ENCODE data around the gene CMIP.
"Not testable (repeated sequence)": the region's sequence is repeated elsewhere in the genome, so short reads cannot be mapped to it uniquely, and the experiment has no call there.

Gene CMIP

DNA sequence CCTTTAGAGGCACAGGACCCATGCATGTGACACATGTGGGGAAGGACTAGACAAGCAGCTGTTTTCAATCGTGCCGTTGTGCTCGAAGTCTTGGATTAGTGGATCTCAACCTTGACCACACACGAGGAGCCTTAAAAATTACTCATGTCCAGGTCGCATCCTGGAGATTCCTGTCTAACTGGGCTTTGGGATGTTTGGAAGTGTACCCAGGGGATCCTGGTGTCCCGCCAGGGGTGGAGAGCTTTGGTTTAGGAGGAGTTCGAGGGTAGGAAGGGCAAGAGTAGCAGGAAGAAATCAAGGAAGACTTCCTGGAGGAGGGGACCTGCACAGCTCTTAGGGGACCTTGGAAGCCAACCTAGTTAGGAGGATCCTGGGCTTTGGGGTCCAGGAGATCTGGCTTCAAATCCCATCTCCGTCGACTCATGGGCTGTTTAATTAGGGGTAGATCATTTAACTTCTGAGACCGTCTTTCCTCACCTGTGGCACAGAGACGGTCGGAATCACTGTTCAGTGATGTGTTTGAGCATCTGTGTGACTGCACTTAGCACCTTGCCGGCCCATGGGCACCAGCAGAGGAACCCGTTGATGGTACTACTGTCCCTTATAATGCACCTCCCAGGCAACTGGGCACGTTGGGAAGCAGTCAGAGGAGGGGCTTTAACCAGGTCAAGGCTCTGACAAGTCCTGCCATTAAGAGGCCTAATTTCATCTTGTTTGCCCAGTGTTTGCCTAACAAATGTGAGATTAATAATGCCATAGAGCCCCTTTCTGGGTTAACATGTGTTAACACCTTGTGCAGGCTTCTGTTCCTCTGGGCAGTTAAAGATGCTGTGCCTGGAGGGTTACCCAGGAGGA, 232.5 kb downstream of the CMIP start:
- no peak for DNase-seq (ENCODE audit: low read depth in 2 of 2, low spot score in 1 of 2)

DNA sequence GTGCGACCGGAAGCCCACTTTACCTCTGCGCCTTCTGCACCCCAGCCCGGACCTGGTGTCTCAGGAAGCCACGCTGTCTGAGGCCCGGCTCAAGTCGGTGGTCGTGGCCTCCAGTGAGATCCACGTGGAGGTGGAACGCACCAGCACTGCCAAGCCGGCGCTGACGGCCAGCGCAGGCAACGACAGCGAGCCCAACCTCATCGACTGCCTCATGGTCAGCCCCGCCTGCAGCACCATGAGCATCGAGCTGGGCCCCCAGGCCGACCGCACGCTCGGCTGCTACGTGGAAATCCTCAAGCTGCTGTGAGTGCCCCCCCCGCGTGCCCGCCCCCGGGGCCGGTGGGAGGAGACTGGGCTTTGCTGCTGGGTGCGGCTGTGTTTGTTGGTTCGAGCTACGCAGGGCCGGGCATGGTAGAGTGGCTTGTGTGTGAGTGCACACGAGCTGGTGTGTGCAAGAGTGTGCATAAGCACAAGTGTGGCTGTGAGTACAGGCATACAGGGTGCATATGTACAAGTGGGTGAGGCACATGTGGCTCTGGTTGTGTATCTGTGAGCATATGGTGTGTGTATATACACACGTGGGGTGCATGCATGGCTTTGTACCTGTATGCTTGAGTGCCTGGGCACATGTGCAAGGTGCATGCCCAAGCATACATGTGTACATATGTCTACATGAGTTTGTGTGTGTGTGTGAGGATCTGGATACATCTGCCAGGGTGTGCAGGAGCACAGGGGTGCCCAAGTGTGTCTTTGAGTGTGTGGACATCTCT, 233.9 kb downstream of the CMIP start:
- DNase-seq (ENCODE audit: low read depth in 2 of 2, low spot score in 1 of 2) = no peak

DNA sequence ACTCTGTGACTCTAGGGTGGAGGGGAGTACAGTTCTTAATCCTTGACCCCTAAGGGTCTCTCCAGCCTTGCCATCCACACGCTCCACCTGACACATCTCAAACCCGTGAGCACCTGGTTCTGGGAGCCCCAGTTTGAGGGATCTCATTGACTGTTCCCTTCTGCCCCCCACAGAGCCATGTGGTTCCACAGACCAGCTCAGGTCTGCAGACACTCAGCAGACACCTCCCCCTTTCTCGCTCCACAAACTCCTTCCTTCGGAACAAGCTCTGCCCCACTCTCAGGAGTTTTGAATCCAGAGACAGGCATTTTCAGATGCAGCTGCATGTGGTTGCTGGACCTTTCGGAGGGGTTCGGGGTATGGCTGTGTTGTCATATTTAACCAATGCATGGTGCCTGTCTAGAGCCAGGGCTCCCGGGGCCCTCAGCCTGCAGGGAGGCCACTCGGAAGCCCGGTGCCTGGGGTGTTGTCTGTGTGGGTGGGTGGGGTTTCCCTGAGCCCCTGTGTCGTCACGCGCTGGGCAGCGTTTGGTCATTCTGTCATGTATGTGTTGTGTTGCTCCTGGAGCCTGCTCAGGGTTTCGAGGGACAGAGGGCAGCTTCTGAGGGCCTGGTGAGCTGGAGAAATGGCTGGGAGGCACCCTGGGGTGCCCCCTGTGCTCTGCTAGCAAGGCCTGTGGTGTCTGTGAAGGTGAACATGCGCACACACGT, 235.3 kb downstream of the CMIP start:
- no peak for DNase-seq (ENCODE audit: low read depth in 2 of 2, low spot score in 1 of 2)

DNA sequence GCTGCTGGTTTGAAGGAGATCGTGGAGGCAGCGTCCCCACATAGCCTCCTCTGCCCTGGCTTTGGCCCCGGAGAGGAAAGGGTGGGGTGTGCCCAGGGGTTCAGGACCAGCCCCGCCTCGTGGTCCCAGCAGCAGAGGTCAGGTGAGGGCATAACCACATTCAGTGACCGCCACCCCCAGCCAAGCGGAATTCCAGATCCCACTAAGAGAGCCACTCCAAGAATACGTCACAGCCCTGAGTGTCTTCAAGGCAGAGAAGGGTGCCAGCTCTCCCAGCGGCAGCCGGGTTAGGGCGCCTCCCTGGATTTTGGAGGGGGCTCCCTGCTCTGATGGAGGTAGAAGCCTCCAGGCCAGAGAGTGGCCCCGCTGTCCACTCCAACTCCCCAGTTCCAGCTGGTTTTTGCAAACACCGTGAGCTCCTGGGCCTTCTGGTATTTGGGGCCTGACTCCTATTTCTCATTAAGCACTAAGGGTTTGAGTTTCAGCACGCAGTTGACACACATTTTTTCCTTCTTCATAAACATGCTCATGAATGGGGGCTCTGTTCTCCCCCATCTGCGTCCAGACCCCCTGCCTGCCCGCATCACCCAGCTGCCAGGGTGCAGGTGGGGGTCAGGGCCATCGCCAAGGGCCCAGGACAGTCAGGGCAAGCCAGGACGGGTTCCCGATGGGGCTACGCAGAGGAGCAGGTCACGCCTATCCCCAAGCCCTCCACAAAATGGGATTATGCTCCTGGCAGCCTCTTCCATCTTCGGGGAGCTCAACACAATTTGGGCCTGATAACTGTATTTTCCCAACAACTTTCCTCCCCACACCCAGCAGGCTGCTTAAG, 236.1 kb downstream of the CMIP start:
- DNase-seq (ENCODE audit: low read depth in 2 of 2, low spot score in 1 of 2) = no peak

DNA sequence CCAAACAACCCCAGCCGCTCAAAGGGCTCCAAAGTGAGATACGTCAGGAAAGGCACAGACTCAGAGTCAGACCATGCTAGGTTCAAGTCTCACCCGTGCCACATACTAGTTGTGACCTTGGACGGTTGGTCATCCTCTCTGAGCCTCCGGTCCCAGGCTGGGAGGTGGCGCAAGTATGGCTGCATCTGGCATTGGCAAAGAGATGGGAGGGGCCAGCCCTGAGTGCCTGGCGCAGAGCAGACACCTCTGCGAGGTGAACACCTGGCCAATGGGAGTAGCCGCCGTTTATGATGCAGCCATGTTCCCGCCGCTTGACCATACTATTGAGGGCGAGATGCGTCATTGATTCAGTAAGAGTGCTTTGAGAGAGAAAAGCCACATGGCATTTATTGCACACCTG, 236.7 kb downstream of the CMIP start:
- no peak for DNase-seq (ENCODE audit: low read depth in 2 of 2, low spot score in 1 of 2)

DNA sequence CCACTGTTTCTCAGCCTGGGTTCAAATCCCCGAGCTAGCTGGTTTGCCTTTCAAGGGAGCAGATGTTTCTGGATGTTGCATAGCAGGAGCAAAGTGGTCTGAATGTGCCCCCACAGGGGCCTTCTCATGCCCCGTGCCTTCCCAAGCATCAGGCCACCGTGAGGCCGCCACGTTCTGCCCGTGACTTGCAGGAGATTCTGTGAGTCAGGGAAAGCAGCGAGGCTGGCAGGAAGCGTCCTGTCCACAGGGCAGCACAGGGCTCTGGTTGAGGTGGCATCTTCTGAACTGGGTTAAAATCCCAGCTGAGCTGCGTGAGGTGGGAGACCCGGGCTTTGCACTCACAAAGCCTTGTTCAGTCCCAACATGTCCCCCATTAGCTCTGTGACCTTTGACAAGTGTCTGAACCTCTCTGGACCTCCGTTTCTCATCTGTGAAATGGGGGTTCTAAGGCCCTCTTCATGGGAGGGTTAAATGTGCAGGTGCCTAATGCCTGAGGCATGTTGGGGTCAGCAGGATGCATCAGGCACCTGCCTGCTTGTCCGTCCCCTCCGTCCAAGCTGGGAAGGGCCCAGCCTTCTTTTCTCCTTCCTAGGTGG, 239.7 kb downstream of the CMIP start:
- DNase-seq (ENCODE audit: low read depth in 2 of 2, low spot score in 1 of 2) = no peak

DNA sequence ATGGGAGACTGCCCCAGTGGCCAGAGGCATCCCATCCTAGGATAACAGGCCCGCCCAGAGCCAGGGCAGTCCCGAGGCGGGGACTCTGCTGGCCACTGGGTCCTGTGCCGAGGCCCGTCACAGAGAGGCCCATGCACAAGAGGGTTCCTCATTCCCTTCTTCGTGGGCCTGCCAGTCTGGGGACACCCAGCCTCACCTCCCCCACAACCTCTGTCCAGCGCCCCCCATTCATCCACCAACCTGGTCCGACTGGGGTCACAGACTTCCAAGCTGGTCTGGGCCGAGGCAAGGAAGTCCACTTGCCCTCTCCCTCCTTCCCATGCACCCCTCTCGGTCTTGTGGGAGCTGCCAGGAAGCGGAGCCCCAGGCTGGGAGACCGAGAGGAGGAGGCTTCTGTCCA, 240.3 kb downstream of the CMIP start:
- no peak for DNase-seq (ENCODE audit: low read depth in 2 of 2, low spot score in 1 of 2)

DNA sequence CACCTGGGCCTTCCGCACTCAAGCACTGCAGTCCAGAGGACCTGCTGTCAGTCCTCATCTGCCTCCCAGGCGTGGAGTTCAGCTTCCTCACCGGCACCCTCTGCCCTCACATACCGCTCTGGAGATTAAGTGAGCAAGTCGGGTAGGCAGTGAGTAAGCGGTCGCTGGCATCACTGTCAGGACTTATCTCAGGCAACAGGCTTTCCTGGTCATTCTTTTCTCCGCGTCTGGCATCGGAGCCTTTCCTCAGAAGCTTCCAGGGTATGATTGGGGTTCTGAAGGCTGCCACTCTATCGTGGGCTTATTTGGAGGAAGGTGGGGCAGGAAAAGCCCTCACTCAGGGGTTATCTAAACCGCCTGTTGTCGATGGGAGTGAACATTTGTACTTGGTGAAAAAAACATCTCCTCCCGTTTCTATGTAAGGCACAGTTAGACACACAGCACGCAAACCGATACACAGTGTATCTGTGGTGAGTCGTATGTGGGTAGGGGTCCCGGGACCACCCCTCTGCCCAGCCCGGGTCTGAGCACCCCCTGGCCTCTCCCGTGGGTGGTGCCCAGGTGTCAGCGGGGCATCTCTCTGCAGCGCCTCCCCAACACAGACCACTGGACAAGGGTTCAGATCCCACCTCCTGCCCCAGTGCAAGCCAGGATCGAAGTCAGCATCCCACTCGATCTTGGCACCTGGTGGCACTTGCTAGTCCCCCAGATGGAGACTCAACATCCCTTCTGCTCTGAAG, 242.0 kb downstream of the CMIP start:
- DNase-seq (ENCODE audit: low read depth in 2 of 2, low spot score in 1 of 2) = no peak

DNA sequence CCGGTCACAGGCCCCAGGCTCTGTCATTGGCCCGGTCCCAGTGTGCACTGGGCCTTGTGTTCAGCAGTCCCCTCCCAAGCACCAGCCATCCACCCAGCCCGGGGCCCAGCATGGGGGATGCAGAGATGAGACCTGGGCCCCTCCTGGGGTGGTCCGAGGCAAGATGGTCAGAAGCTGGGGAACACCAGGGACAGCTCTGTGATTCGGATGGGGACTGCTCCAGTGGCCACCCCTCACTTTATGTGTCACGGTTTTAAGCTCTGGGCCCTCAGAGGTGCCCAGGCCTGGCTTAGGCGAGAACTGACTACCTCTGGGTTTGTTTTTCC, 242.5 kb downstream of the CMIP start:
- DNase-seq (ENCODE audit: low read depth in 2 of 2, low spot score in 1 of 2) = no peak

DNA sequence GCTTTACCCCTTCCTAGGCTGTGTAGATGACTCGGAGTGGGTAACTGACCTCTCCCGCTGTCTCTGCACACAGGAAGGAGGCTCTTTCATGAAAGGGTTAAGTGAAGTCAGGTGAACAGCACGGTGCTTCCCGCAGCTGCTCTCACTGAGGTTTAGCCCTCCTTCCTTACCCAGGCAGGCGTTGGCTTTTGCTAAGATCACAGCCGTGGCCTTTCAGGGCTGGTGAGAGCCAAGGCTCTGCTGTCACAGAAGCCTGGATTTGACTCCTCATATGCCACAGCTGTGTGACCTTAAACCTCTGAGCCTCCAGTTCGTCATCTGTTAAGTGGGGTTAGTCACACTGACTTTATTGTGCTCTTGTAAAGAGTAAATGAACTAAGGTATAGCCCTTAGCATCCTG, 243.6 kb downstream of the CMIP start:
- no peak for DNase-seq (ENCODE audit: low read depth in 2 of 2, low spot score in 1 of 2)

DNA sequence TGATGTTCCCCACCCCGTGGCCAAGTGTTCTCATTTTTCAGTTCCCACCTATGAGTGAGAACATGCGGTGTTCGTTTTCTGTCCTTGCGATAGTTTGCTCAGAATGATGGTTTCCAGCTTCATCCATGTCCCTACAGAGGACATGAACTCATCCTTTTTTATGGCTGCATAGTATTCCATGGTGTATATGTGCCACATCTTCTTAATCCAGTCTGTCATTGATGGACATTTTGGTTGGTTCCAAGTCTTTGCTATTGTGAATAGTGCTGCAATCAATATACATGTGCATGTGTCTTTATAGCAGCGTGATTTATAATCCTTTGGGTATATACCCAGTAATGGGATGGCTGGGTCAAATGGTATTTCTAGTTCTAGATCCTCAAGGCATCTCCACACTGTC, 244.2 kb downstream of the CMIP start:
- DNase-seq (ENCODE audit: low read depth in 2 of 2, low spot score in 1 of 2) = not testable (repeated sequence)

DNA sequence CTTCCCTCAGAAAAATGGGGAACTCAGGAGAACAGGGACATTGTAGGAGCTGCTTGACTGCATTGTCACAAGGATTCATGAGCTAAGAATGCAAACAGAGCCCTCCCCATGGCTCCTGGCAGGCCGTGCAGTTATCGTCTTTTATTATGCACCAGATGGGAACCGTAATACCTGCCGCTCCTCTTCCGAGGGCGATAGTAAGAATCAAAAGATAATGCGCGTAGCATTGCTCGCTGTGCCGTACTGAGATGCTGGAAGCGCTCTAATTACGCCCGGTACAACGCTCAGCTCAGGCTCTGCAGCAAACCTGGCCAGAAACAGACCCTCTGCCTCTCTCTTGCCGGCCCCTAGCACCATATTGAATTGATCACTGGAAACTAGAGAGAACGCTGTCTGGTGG, 247.4 kb downstream of the CMIP start:
- no peak for DNase-seq (ENCODE audit: low read depth in 2 of 2, low spot score in 1 of 2)

DNA sequence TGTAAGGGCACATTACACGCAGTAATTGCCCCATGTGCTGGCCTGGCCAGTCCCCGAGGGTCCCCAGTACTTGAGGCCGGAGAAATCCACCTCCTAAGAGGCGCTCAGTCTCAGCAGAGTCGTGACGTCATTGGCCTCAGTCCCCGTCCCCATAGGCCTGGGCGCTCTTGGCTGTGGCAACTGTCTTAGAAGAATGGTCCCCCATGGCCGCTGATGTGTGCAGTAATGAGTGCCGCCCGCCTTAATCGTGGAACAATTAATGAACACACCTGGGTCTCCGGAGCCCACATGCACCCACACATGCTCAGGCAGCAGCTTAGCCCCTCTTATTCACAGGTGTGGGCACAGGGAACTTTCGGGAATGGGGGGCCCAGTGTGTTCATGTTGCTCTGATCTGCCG, 248.0 kb downstream of the CMIP start:
- no peak for DNase-seq (ENCODE audit: low read depth in 2 of 2, low spot score in 1 of 2)

DNA sequence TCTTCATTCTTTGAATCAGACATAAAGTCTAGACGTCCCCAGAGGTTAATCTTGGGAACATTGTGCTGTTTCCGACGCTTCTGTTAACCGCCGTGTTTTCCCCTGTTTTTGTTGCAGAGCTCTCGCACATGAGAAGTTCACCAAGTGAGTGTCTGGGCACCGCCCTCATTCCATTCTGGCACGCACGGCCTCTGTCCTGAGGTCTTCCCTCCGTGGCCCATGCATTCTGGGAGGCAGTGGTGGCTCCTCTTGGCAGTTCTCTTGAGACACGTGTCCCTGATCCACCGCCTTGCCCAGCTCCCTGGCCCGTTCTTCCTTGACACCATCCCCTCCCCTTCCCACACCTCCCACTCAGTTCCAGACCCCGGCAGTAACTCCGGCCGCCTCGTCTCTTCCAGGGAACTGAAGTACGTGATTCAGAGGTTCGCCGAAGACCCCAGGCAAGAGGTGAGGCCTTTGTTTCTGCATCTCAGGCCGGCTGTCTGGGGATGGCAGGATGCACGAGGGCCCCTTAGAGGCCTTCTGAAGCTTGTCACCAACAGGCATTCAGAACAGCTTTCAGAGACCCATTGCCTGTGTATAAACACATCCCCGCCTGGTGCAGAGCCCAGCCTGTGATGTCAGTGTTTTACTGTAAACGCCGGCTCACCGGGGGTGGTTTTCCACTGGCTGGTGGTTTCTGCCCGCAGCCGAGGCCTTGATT, 248.6 kb downstream of the CMIP start:
- no peak for DNase-seq (ENCODE audit: low read depth in 2 of 2, low spot score in 1 of 2)

DNA sequence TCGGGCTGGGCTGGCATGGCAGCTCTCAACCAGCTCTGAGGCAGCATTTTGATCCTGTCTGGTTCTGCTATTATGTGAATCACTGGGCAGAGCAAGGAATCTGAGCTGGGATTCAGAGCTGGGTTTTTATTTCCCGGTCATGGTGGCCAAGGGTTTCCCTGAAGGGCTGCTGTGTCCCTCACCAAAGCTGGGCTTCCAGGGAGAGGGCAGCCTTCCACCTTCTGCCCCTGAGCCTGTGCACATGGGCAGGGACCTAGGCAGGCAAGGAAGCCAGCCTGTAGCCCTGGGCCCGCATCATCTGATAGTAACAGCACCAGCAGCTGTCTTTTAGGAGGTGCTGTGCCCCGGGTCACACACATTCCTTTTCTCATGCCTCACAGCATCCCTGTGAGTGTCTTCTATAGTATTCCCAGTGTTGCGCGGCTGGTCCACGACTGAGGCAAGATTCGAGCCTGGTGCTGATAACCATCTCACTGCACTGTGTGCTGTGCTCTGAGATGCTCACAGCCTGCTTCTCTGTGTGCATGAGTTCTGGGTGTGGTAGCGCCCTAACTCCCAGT, 249.2 kb downstream of the CMIP start:
- DNase-seq (ENCODE audit: low read depth in 2 of 2, low spot score in 1 of 2) = no peak

DNA sequence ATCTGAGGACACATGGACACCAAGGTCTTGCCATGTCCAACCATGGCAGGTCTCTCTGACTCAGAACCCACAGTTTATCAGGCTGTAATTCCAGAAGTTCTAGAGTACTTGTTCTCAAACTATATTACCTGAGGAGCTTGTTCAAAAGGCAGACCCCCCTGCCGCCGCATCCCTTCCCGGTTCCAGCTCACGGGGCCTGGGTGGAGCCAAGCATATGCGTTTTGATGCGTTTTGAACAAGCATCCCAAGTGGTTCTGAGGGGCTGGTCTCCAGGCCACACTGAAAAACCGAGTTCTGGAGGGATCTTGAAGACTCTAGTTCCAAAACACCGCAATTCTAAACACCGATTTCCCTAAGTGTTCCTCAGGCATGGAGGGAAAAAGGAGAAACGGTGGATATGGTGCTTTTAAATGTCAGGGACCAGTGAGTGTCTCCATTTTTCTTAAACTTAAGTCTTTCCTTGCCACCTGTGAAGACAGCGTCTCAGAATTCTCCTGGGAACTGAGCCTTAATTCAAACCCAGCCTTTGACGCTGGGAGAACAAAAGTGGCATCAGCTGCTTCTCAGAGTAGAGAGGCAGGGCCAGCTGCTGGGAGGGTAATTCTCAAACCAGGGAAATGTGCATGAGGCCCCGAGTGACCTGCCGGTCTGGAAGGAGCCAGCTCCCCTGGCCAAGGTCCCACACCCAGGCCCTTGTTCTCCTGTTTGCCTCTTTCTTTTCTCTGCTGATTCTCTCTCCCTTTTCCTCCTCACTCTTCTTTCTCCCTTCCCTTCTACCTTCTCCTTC, 250.1 kb downstream of the CMIP start:
- DNase-seq (ENCODE audit: low read depth in 2 of 2, low spot score in 1 of 2) = no peak

DNA sequence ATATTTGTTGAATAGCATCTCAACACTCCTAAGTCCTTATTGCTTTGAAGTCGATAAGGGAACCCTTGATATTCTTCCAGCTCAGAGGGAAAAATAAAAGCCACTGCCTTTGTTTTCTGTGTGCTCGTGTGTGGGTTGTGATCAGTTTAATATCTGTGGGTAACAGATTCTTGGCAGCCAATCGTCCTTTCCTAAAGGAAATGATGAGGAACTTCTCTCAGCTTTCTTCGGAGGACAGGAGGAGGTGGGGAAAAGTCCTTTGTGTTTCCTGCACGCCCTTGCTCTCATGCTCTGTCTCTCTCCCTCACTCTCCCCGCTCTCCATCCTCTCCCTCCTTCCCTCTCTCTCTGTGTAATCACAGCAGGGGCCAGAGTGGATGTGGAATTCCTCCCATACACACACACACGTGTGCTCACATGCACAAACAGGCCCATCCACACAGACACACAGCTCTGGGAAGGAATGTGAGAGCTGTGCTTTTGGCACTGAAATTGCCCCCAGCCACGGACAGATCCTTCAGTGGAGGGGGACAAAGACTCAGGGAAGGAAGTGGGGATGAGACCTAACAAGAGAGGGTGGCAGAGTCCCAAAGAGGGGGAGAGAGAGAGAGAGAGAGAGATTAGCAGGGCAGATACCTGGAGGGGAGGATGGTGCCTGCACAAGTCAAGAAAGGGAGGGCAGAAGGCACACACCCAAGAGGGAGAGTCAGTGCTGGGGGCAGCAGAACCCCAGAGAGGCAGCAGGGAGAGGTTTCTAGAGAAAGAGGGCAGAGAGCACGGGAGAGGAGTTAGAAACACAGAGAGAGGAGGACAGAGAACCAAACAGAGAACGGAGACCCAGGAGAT, 250.9 kb downstream of the CMIP start:
- no peak for DNase-seq (ENCODE audit: low read depth in 2 of 2, low spot score in 1 of 2)

All from stimulated activated CD8-positive, alpha-beta memory T cell treated with anti-CD3 and anti-CD28 coated beads, Interleukin-4, amount 100 ng/mL, for 4 hours (primary cell).